Measurements from ENCODE around the gene RAI1.

The RAI1 gene

DNA sequence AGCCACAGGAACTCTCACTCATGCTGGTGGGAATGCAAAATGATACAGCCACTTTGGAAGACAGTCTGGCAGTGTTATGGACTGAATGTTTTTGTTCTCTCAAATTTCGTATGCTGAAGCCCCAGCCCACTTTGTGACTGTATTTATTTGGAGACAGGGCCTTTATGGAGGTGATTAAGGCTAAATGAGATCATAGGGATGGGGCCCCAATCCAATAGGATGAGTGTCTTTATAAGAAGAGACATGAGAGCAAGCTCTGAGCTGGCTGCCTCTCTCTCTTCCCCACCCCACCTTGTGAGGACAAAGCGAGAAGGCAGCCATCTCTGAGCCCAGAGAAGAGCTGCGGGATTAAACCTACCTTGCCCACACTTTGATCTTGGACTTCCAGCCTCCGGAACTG lies 21.9 kb upstream of the RAI1 start:
- no peak overlapping the region for H3K4me3 ChIP-seq (ENCODE audit: low read length)
- TF ChIP-seq, protein P1, sequence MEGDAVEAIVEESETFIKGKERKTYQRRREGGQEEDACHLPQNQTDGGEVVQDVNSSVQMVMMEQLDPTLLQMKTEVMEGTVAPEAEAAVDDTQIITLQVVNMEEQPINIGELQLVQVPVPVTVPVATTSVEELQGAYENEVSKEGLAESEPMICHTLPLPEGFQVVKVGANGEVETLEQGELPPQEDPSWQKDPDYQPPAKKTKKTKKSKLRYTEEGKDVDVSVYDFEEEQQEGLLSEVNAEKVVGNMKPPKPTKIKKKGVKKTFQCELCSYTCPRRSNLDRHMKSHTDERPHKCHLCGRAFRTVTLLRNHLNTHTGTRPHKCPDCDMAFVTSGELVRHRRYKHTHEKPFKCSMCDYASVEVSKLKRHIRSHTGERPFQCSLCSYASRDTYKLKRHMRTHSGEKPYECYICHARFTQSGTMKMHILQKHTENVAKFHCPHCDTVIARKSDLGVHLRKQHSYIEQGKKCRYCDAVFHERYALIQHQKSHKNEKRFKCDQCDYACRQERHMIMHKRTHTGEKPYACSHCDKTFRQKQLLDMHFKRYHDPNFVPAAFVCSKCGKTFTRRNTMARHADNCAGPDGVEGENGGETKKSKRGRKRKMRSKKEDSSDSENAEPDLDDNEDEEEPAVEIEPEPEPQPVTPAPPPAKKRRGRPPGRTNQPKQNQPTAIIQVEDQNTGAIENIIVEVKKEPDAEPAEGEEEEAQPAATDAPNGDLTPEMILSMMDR (conservative IDR thresholded peaks at IDR 0.05; ENCODE audit: low read depth, low read length) = no peak

DNA sequence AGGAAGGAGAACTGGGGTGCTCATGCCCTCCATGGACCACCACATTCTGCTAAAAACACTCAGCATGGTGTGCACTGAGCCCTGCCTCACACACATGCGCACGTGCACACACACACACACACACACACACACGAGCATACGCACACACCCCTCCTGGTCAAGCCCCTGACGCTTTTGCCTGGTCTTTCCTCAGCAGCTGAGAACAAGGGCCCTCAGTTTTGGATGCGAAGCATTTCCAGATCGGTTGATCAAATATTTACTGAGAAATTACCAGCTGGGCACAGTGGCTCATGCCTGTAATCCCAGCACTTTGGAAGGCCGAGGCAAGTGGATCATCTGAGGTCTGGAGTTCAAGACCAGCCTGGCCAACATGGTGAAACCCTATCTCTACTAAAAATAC lies 20.1 kb upstream of the RAI1 start:
- H3K4me3 ChIP-seq (ENCODE audit: low read length) = no peak overlapping the region
- TF ChIP-seq, protein P1 (conservative IDR thresholded peaks at IDR 0.05; ENCODE audit: low read depth, low read length) = no peak
- DNase-seq (ENCODE audit: low read depth) = no peak

More for the DNA sequence above, 21.9 kb upstream of the RAI1 start:
- no peak for DNase-seq (ENCODE audit: low read depth)

DNA sequence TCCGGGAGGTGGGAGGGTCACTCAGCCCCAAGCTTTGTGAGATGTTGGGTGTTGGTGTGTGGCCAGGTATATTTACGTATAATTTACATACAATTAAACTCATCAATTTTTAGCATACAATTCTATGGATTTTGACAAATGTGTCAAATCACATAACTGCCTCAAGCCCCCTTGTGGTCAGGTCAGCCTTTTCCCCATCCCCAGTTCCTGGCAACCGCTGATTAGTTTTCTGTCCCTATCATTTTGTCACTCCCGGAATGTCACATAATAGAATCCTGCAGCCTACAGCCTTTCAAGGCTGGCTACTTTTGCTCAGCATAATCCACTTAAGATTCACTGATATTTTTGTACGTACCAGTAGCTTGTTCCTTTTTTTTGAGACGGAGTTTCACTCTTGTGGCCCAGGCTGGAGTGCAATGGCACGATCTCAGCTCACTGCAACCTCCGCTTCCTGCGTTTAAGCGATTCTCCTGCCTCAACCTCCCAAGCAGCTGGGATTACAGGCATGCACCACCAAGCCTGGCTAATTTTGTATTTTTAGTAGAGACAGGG lies 19.3 kb upstream of the RAI1 start:
- no peak for DNase-seq (ENCODE audit: low read depth)
- TF ChIP-seq, protein P1 (conservative IDR thresholded peaks at IDR 0.05; ENCODE audit: low read depth, low read length) = peak; percentile 46
- no peak overlapping the region for H3K4me3 ChIP-seq (ENCODE audit: low read length)

DNA sequence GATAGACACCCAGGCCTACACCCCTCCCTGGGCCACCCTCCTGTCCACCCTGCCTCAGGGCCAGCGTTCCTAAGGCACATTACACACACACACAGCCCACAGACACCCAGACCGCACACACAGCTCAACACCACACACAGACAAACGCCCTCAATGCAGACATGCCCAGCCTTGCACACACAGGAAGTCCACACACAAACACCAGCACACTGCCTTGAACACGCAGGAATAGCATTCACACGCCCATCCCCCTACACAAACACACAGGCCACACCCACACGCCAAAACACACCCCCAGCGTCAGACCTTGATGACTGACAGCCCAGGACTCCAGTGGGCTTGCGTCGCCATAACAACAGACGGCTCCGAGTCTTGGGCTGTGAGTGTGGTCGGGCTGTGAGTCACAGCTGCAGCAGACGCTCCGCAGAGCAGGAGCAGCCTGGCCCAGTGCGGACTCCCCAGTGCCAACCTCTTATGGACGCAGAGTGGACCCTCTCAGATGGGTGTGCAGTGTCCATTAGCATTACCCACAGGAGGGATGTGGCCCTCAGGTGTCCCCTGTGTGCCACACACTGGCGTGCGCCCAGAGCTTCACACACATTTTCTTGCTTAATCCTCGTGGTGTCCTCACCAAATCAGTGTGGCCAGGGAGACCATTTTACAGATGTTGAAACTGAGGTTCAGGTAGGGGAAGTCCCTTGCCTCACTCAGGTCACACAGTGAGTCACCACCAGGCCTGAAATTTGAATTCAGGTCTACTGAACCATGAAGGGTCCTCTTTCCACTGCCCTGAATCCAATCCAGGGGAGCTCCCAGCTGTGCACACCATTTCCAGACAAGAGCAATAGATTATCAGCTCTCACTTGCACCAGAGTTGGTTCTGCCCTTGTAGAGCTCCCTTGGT lies 17.8 kb upstream of the RAI1 start:
- H3K4me3 ChIP-seq (ENCODE audit: low read length) = no peak overlapping the region
- peak; percentile 90 for DNase-seq (ENCODE audit: low read depth)
- TF ChIP-seq, protein P1 (conservative IDR thresholded peaks at IDR 0.05; ENCODE audit: low read depth, low read length) = no peak

DNA sequence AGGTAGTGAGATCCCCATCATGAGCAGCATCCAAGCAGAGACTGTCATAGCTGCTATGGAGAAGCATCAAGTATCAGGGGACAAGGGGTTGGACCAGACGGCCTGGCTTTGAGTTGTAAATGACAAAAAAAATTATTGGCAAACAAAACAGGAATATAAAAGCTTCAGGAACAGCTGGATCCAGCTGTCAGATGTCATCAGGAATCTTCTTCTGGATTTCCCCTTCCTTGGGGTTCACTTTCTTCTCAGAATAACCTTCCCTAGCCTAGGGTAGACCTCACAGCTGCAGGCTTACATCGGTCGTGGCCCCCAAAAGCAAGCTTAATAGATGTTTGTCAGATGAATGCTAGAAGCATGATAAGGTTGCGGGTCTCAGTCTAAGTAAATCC lies 17.2 kb upstream of the RAI1 start:
- no peak overlapping the region for H3K4me3 ChIP-seq (ENCODE audit: low read length)
- no peak for DNase-seq (ENCODE audit: low read depth)
- TF ChIP-seq, protein P1 (conservative IDR thresholded peaks at IDR 0.05; ENCODE audit: low read depth, low read length) = no peak

DNA sequence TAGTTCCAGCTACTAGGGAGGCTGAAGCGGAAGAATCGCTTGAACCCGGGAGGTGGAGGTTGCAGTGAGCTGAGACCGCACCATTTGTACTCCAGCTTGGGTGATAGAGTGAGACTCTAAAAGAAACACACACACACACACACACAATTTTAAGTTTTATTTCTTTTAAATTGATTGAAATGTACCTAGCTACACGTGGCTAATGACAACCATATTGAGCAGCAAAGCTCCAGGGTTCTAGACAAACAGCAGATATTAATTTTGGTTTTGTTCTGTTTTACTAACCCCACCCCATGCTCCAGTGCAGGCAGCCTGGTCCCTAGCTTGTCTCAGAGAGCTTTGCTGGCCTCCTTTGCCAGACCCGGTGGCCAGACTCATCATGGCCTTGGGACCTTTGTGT lies 16.0 kb upstream of the RAI1 start:
- DNase-seq (ENCODE audit: low read depth) = no peak
- TF ChIP-seq, protein P1 (conservative IDR thresholded peaks at IDR 0.05; ENCODE audit: low read depth, low read length) = no peak
- H3K4me3 ChIP-seq (ENCODE audit: low read length) = no peak overlapping the region
